NCI-H69 (cell line): ENCODE data around the gene POU2F2.

ENCODE experiments used
- DNase-seq: peaks from one replicate; lab custom pipeline; 2025; lab: John Stamatoyannopoulos, UW

POU2F2 gene

GRCh38 chr19:42154471-42155323, 22.5 kb upstream of the POU2F2 start:
- no peak for DNase-seq

DNA sequence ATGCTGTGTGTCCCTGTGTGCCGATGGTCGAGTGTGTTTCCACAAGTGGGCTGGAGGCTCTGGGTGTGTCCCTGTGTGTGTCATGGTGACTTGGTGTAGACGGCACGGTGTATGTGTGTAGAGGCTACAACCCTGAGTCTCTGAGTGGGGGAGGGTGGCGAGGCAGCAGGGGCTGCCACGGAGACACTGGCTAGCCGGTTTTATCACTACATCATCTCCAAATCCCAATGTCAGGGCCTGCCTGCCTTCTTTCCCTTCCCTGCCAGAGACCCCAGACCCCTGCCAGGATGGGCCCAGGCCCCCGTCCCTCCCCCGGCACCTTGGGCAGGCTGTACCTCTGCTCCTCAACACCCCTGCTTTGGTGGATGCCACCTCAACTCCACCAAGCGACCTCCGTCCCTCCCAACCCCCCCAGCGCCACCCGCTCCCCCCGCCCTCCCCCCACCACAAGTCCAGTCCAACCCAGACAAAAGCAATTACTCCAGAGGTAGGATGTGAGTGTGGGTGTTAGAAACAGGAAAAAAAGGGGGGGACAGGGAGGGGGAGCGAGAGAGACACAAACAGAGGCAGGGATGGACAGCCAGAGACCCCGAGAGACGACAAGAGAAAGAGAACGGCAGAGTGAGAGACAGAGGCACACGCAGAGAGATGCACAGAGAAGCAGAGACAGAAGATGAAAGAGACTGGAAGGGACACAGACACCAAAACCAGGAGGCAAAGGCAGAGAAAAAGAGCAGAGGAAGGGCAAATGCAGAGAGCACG, 21.6 kb upstream of the POU2F2 start:
- peak; percentile 25 for DNase-seq

GRCh38 chr19:42152910-42153671, 20.8 kb upstream of the POU2F2 start:
- DNase-seq: no peak

DNA sequence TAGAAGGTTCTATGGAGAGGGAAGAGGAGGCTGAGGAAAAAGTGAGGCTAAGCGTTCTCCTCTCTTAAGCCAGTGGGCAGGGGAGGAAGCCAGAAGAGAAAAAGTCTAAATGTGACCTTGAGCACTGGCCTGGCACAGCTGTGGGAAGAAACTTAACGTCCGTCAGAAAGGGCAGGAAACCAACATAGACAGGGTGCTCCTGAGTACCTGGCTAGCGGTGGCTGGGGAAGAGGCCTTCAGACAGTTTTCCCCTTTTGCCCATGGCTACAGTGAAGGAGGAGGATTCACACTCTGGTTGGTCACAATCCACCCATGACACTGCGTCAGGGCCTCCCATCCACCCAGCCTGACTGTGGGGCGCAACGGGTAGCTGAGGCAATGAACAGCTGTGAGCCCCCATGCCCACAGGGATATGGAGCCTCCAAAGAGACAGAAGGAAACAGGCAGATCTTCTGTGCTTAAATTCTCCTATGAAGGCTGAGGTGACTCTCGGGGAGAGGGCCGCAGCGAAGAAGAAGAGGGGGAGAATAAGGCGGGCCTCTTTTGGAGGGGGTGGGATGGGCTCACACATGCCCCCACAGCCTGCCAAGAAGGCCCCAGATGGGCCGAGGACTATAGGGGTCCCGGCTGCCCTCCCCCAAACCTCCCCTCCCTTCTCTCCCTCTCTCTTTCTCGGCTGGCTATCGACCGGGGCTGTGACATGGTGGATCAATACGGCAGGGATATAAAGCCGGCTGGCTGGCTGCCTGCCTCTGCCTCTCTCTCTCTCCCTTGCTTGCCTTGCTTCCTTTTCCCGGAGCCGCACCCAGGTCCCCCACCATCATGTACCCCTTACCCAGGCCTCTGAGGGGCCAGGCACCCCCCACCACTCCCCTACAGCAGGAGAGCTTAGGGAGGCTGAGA, 19.8 kb upstream of the POU2F2 start:
- no peak for DNase-seq

GRCh38 chr19:42150911-42151361, 18.7 kb upstream of the POU2F2 start:
- DNase-seq: no peak

- no peak for DNase-seq
Measured at GRCh38 chr19:42150364-42150763, 18.1 kb upstream of the POU2F2 start.

DNA sequence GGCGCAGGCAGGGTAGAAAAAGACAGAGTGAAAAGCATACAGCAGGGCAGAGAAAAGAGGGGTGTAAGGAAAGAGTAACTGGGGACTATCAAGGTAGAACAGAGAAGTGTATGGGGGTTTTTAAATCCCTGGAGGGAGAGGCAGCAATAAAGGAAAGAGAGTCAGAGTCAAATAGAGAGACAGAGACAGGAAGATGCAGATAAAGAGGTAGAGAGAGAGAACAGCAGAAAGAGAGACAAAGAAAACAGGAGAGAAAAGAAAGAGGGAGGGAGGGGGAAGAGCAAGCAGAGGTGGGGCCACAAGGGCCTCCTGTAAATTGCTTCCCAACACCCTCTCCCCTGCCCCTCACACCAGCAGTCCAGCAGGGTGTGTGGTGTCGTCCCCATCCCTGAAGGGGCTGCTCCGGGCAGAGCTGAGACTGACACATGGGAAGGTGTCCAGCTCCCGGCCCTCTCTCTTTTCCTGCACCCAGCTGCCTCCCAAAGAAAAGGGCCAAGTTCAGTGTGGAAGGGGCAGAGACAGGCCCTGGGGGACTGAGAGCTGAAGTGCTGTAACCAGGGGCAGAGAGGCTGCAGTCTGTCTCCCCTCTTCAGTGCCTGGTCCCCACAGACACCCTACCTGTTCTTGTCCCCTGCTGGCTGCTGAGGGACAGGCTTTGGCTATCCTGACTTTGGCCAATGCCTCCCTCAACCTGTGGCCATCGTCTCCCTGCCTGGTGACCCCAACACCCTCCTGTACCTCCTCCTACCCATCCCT, 17.4 kb upstream of the POU2F2 start:
- DNase-seq: no peak

DNA sequence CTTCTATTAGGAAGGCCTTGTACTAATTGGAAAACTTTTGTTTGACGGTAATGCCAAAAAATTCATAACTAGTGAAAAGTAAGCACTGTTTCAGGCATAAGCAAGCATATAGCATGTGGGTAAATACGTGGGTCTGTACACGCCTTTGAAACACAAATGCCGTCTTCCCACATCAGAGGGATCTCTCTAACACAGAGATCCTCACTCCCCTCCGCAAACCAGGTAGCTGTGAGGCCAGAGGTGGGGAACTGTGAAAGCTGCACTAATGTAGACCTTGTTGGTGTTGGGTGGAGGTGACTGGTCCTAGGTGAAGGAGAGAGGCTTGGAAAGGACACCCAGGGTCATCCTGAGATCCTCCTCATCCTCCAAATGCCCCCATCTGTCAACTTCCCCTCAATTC, 16.0 kb upstream of the POU2F2 start:
- DNase-seq: no peak

DNA sequence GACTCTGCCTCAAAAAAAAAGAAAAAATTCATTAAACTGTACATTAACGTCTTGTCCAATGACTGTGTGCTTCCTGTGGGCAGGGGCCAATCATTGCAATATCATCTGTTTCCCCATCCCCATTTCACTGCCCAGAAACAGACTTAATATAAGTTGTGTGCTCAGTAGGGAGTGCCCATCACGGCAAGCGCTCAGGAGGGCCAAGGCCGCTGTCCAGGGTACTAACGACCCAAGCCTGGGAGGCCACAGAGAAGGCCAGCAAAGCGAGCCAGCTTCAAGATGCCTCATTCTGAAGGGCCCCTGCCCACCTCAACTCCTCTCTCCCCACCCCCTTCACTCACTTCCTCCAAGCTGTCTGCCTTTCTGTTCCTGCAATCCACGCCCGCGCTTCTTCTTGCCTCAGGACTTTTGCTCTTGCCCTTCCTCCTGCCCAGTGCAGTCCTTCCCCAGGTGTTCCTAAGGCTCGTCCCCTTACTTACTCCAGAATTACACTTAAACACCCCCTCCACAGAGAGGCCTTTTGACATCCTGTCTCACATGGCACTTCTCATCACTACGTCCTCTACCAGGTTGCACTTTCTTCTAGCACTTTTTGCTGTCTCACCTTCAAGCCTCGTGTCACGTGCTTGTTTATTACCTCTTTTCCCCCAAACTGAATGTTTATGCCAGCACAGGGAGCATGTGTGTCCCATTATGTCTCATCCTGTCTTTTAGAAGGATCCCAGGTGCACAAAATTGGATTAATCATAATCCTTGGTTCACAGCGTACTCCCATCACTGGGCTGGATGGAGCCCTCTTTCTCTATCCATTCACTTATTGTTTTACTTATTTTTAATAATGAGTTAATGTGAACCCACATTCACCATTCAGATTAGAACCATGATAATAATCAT, 11.3 kb upstream of the POU2F2 start:
- DNase-seq: no peak

GRCh38 chr19:42140125-42140754, 8.0 kb upstream of the POU2F2 start:
- DNase-seq: no peak

- no peak for DNase-seq
Measured at GRCh38 chr19:42134535-42135070, 2.4 kb upstream of the POU2F2 start.

- peak; percentile 94 for DNase-seq
Measured at GRCh38 chr19:42132851-42133528, 744 bp upstream of the POU2F2 start.

GRCh38 chr19:42131149-42132029, 857 bp downstream of the POU2F2 start:
- no peak for DNase-seq

DNA sequence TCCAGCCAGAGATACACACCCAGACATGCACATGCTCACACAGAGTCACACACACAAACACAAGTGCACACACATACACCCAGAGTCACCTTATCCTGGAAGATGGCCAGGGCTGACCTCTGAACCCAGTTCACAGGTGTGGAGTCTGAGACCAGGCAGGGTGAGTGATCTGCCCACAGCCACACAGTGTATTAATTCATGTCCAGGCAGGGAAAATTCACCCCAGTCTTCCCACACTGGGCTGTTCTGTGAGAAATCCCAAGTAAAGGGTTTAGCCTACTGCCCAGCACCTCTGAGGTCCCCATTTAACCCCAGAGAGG, 2.0 kb downstream of the POU2F2 start:
- DNase-seq: no peak

- DNase-seq: peak; percentile 36
Measured at GRCh38 chr19:42129399-42130253, 2.6 kb downstream of the POU2F2 start.

DNA sequence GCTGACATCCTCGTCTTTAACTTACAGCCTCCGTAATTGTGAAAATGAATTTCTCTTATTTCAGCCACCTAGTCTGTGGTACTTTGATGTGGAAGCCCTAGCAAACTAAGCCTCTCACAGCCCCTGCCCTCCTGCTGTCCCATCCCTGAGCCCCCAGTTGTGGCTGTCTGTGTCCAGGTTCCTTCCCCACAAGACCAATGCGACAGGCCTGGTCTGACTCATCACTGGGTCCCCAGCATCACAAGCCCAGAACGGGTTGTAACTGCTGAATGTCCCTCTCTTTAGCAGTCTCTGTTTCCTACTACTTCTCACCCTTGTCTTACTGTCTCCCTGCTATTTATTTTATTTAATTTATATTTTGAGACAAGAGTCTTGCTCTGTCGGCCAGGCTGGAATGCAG, 5.7 kb downstream of the POU2F2 start:
- no peak for DNase-seq
